HG02885 (cell line): Measurements from ENCODE around the gene ADAT3.

Experiments
- ATAC-seq: cut with Tn5 transposase; IDR thresholded peaks from one replicate; pipeline ENCODE4 v1.9.1; 2021; ENCODE audit warnings: mild to moderate bottlenecking; ENCODE audit not compliant: unreplicated experiment, poor library complexity

The ADAT3 gene

GRCh38 chr19:1905110-1905862 lies at the start of gene ADAT3, which contains the start of gene SCAMP4:
Gene ADAT3, plus strand, starts transcription at chr19:1905399. Its CDS starts 6,649 bp downstream, at chr19:1912048.
Gene SCAMP4, plus strand, starts transcription at chr19:1905399. Its CDS starts 9,621 bp downstream, at chr19:1915020.
- ATAC-seq, result peak; percentile 88

GRCh38 chr19:1855828-1856255 lies 49.4 kb upstream of the ADAT3 start:
- ATAC-seq, result peak; percentile 3

GRCh38 chr19:1856345-1856697 lies 48.9 kb upstream of the ADAT3 start:
- ATAC-seq, result no peak

GRCh38 chr19:1856698-1857603 lies 48.2 kb upstream of the ADAT3 start:
- no peak for ATAC-seq

GRCh38 chr19:1857648-1858326 lies 47.4 kb upstream of the ADAT3 start:
- ATAC-seq, result no peak

GRCh38 chr19:1858412-1859081 lies 46.7 kb upstream of the ADAT3 start:
- ATAC-seq, result no peak

- ATAC-seq, result no peak
These were observed 45.8 kb upstream of the ADAT3 start for GRCh38 chr19:1859331-1859781.

- no peak for ATAC-seq
These were observed 45.0 kb upstream of the ADAT3 start for GRCh38 chr19:1860042-1860775.

GRCh38 chr19:1860821-1861598 lies 44.2 kb upstream of the ADAT3 start:
- ATAC-seq, result no peak

- no peak for ATAC-seq
These were observed 43.6 kb upstream of the ADAT3 start for GRCh38 chr19:1861599-1862031.

- no peak for ATAC-seq
These were observed 43.2 kb upstream of the ADAT3 start for GRCh38 chr19:1862068-1862423.

GRCh38 chr19:1862424-1863327 lies 42.5 kb upstream of the ADAT3 start:
- peak; percentile 26 for ATAC-seq

GRCh38 chr19:1863328-1863637 lies 41.9 kb upstream of the ADAT3 start, which contains the start of gene KLF16:
Gene KLF16, minus strand, starts transcription at chr19:1863579. Its CDS starts 82 bp downstream, at chr19:1863497.
- ATAC-seq, result no peak

GRCh38 chr19:1863638-1864479 lies 41.3 kb upstream of the ADAT3 start:
- ATAC-seq, result peak; percentile 62

GRCh38 chr19:1864480-1865171 lies 40.6 kb upstream of the ADAT3 start:
- peak; percentile 30 for ATAC-seq
